GM21390 (cell line): ENCODE data around the gene KLK7.

Experiments used
- ATAC-seq: cut with Tn5 transposase; IDR thresholded peaks from one replicate; pipeline ENCODE4 v1.9.1; 2021; ENCODE audit not compliant: unreplicated experiment

KLK7 gene

DNA sequence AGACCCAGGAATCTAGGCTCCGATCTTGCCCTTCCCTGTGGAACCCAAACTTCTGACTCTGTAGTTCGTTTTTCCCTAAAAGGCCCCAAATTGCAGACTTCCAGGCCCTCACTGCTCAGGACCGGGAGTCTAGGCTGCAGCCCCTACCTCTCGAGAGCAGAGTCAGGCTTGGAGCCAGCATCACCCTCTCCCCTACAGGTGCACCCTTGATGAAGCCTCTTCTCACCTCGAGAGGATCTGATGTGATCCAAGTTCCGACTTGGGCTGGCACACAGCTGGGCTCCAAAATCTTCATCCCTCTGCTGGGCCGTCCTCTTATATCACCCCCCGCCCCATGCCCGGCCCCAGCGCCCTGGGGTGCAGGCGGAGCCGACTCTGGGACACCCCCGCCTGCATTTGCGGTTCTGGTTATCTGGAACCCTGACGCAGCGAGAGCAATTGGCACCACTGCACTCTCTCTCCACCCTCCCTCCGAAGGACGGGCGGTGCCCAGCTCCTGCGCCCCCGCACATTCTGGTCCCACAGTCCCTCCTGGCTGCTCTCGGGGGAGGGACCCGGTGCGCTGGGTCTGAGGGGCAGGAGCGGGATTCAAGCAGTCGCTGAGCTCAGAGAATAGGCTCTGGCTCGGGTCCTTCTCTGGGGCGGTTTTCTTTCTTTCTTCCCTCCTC, at the start of gene KLK7:
TSS of gene KLK7 (minus strand) at position 293 of the 668 bp plus-strand sequence. CDS start 1,518 bp downstream, outside the sequence.
- no peak for ATAC-seq

DNA sequence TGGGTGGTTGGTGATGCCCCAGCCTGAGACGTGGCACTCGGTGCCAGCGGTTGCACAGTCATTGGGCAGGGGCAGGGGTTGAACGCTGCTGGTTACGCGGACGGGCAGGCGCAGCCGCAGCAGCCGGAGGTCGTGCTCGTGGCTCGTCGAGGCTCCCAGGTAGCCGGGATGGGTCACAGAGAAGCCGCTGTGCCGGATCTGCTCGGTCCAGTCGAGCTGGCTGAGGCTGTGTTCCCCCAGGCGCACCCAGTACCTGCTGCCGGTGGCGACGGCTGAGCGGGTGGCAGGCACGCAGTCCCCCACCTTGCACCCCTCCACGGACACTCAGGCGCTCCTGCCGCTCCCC, 48.1 kb upstream of the KLK7 start:
- no peak for ATAC-seq

DNA sequence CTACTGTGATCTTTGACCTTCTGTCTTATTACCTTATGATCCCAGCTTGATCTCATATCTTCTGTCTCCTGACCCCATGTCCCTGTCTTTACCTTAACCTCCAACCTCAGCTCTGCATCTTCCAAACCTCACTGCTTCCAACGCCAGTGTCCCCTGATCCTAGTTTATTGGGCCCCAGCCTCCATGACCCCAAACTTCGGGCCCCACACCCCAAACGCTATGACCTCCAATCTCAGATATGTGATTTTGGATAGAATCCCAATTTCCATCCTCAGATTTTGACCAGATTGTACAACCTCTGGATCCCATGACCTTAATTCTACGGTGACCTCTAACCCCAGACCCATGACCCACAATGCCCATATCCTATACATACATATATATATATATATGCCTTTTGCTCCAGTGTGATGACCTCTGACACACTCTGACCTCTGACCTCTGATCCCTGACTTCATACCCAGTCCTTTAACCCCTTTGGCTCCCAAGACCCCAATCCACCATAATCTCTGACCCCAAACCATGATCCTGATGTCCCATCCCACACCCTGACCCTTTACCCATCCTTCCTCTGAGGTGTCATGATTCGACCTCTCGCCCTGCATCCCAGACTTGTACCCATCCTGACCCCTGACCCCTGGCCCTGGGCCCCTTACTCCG, 47.6 kb upstream of the KLK7 start:
- ATAC-seq = no peak

- ATAC-seq = no peak
Measured at GRCh38 chr19:51030631-51031030, 46.9 kb upstream of the KLK7 start.

GRCh38 chr19:51029718-51030117, 46.0 kb upstream of the KLK7 start:
- ATAC-seq = no peak

GRCh38 chr19:51027873-51028272, 44.2 kb upstream of the KLK7 start:
- no peak for ATAC-seq

GRCh38 chr19:51027126-51027806, 43.5 kb upstream of the KLK7 start:
- no peak for ATAC-seq

GRCh38 chr19:51026554-51026831, 42.8 kb upstream of the KLK7 start, which contains the start of gene KLK11:
Gene KLK11, minus strand, starts transcription at chr19:51026616. Its CDS starts 985 bp downstream, at chr19:51025631.
- no peak for ATAC-seq

DNA sequence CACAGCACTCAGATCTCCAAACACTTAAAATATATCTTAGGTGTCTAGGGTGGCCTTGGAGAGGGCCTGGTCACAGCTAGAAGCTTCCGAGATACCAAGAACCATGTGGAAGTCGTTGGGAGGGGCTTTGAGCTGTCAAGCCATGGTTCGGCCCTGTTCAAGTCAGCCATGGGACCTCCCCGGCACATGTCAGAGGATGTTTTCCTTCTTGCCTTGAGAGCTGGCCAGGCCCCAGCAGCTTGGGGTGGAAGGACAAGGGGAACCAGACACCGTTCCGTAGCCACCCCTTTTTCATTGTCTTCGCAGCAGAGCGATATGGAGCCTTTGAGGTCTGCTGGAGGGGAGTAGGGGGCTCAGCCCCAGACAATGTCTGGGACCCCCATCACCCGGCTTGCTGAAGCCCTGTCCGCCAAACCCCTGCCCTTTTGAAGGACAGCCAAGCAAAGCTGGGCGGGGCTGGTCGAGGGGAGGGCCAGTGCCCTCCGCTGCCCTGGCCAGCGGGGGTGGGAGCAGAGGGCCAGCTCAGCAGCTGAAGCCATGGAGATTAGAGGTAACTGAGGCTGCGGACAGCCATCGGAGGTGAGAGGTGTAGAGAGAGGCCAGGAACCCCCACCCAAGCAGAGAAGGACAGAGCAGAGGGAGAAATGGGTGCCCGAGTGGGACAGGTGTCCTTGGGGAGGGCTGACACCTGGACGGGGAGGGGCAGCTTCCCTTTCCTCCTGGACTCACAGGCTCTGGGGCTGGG, 42.3 kb upstream of the KLK7 start:
- ATAC-seq = no peak

- no peak for ATAC-seq
Measured at GRCh38 chr19:51025401-51025800, 41.7 kb upstream of the KLK7 start.

GRCh38 chr19:51024924-51025323, 41.2 kb upstream of the KLK7 start:
- no peak for ATAC-seq

DNA sequence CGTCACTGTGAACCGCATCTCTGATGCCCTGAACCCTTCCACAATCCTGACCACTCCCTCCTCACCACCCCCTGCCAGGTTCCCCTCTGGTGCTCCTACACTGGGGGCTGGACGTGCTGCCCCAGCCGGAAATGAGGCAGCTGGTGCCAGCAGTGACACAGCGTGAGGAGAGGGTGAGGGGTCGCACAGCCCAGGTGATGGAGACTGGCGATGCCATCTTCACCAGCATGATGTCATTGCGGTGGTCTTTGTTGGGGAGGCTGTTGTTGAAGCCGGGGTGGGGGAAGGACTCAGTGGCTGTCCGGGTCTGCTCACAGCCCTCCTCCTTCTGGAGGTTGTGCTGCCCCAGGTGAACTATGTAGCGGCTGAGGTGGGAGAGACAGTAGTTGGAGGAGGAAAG, 40.2 kb upstream of the KLK7 start:
- ATAC-seq = no peak

DNA sequence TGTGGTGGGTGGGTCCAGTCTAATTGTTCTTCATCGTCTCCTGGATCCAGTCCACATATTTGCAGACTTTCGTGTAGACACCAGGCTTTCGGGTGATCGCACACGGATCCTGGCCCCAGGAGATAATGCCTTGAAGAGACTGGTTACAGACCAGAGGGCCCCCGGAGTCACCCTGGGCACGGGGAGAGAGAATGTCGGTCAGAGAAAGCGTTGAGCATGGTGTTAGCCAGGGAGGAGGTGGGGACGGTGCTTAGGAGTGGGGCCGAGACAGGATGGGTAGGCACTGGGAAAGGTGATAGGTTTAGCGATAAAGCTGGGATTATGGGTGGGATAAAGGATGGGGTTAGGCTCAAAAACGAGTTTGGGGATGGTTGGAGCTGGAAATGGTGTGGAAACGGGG, 38.8 kb upstream of the KLK7 start:
- no peak for ATAC-seq

DNA sequence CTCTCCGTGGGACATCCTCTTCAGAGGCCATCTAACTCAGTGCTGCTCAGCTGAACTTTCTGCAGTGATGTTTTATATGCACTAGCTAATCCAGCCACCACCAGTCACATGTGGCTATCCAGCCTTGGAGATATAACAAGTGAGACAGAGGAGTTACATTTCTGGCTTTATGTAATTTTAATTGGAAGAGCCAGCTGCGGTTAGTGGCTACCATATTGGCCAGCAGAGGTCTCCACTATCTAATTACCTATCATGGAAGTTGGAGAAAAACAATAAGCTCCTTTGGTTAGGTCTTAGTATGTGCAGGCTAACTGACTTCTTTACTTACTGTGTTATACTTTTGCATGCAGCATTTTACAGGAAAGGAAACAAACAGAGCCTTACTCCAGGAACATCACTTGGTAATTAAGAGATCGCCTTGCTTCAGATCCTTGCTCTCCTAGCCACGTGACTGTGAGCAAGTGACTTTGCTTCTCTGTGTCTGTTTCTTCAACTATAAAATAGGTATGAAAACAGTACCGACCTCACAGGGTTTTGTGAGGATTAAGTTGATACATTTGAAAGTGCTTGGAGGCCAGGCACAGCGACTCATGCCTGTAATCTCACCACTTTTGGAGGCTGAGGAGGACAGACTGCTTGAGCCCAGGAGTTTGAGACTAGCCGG, 37.4 kb upstream of the KLK7 start:
- no peak for ATAC-seq

DNA sequence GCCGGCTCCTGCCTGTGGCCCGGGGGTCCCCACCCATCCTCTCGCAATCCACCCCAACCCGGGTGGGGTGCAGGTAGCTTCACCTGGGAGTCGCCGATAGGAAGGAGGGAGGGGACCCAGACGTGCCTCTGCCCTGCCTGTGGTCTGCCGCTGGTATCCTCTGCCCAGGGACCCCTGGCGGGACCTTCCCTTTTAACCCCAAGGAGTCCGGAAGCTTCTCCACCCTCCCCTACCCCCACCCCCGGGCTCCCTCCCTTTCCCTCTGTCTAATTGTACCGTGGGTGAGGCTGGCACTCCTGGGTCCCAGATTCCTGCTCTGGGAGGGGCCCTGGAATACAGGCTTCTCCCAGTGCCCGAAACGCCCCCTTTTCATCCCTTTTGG, 35.8 kb upstream of the KLK7 start, which contains the start of gene KLK10:
TSS of gene KLK10 (minus strand) at position 166 of the 382 bp plus-strand sequence. CDS start 579 bp downstream, outside the sequence.
- ATAC-seq = no peak

DNA sequence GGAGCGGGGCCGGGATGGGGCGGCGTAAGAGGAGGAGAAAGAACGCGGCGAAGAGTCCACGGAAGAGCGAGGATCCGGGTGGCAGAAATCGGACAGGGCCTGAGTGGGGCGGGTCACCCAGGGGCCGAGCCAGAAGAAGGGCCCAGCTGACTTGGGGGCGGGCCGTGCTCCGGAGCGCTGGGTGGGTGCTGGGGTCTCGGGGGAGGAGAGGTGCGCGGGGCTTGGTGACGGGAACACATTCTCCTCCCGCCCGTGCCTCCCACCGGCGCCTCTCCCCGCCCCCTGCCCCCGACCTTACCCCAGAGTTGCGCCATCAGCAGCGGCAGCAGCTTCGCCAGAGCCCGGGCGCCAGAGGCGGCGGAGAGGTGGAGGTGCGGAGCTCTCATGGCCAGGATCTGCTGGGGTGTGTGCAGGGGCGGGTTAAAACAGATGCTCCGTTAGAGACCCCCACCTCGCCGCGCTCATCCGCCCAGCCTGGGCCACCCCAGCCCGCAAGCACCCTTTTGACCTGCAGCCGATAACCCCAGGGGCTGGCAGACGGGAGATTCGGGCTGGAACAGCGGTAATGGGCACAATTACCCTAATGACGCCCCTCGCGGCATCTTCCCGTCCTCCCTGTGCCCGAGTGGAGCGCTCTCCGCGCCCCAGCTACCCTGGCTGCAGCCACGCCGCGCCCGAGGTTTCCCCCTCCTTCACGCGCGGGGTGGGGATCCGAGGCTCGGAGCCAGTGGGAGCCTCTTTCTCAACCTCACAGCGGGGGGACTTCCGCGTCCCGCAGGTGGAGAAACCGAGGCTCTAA, 35.2 kb upstream of the KLK7 start:
- no peak for ATAC-seq

- ATAC-seq = no peak
Measured at GRCh38 chr19:51016798-51017683, 33.3 kb upstream of the KLK7 start.

DNA sequence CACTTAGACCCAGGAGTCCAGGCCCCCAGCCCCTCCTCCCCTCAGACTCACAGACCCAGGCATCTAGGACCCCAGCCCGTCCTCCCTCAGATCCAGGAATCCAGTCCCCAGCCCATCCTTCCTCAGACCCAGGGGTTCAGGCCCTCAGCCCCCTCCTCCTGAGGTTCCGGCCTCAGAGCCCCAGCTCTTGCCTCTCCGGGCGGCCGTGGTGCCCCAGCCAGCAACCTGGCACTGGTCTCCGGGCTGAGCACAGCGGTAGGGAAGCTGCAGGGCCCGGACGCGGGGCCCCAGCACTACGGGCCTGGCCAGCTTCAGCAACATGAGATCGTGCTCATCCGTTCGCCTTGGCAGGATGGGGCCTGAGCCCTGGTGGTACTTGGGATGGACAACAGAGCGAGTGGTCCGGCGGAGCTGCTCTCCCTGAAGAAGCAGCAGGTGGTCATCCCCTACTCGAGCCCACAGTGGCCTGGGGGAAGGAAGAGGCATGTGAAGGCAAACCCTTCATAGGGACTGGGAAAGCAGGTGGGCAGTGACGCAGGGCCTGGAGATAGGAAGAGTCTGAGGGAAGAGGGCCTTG, 32.1 kb upstream of the KLK7 start:
- ATAC-seq = no peak

DNA sequence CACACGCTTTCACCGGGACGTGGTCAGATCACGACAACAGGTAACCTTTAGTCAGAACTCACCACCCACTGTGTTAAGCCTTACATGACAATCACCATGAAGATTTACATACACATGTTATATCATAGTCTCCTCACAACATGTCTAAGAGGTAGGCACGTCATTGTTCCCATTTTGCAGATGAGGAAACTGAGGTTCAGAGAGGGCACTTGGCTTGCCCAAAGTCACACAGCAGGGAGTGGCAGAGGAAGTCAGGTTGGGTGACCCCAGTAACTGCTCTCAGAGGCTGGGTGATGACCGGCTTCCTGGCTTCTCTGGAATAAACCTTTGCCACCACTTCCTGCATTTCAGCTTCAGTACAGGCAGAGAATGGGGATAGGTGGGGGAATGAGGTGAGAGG, 30.5 kb upstream of the KLK7 start:
- ATAC-seq = no peak
